T-helper 2 cell treated with Interferon-gamma antibody and Interleukin-4, amounts not matched to agents 100 ng/mL and 5 ng/mL, for 36 hours (primary cell): ENCODE results near the gene SULT1A2. TPM values are rescaled to one million over a fixed set of nuclear protein-coding genes. Genes with fewer than 3 reads are reported as not detected.
"Not testable (repeated sequence)": the region's sequence is repeated elsewhere in the genome, so short reads cannot be mapped to it uniquely, and the experiment has no call there.

ENCODE experiments used
- intact Hi-C: fragments of 100-400 bp; cut with micrococcal nuclease; formaldehyde crosslinking; loops from one replicate; pipeline ENCODE4 v1.15.1; 2023
- total RNA-seq: library from RNA; stranded (reverse); gene quantifications from 2 replicates; pipeline ENCODE4 v1.2.3, GENCODE V29; 2022

The SULT1A2 gene
- total RNA-seq, 1 donor from 2014 or later, result 0.45 TPM

DNA sequence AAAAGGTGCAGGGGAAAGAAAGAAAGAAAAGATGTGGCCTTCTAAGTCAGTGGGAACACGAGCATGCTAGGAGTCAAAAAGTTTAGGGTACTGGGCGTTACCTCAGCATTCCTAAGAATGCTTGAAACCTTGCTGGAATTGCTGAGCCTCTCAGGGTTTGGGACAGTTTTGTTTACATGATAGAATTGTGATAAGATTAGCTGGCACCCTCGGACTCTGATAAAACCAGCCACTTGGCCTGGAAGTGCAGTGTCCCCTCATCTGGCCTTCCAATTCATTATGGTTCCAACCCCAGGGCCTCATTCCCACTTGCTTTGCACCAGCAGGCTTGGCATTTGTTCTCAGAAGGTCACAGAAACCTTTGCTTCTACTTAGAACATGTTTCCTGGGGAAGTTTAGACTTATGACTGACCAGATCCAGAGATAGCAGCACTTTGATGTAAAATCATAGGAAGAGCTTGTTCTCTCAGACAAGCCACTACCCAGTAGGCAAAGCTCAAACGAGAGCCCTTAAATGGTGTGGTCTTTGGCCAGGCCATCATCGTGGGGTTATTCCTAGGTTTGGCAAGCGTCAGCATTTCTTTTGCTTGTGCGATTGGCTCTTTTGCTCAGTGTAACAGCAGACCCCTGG is 35.2 kb downstream of the SULT1A2 start:
- intact Hi-C loops, result no loop called here

DNA sequence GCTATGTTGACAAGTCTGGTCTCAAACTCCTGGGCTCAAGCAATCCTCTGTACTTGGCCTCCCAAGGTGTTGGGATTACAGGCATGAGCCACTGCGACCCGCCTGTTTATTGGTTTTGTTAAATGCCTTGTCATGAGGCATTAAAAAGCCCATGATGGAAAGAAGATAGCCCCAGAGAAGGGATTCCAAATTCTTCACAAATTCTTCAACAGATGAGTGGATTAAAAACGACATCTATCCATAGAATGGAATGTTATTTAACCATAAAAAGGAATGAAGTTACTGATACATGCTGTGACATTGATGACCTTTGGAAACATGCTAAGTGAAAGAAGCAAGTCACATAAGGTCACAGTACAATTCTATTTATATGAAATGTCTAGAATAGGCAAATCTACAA is 38.4 kb downstream of the SULT1A2 start:
- intact Hi-C loops, result loop anchor here (10.0 kb wide), 1 partner anchor 286 kb away; the partner anchor contains the start of gene TUFM

DNA sequence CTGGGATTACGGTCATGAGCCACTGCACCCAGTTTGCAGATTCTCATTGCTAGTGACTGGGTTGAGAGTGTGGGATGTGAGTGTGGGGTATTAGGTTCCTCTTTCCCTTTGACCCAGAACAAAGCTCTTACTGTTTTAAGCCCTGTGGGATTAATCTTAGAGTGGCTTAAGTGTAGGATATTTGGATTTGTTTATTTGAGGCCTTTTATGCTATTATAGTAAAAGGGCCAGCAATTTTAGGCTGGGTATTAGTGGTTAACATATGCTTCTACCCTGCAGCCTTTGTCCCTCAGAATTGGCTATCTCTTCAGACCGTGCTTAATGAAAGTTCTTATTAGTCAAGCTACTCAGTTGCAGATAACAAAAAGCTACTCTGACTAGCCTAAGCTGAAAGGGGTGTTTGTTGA is 39.9 kb downstream of the SULT1A2 start:
- intact Hi-C loops, result loop anchor here (10.0 kb wide), 1 partner anchor 288 kb away; the partner anchor contains the start of gene TUFM

DNA sequence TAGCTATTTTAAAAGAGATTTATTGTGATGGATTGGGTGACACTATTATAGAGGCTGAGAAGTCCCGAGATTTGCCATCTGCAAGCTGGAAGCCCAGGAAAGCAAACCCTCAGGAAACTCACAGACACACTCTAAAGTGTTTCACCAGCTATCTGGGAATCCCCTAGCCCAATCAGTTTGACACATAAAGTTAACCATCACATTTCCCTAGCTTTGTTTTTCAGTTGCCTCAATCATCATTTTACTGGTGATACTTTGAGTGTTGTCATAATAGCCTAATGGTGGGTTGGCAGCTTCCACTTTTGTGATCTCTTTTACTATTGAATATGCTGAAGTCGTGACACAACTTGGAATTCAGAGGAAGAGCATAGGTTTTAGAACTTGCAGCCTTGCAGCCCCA is 41.3 kb downstream of the SULT1A2 start:
- intact Hi-C loops, result loop anchor here (10.0 kb wide), 1 partner anchor 289 kb away; the partner anchor contains the start of gene TUFM

DNA sequence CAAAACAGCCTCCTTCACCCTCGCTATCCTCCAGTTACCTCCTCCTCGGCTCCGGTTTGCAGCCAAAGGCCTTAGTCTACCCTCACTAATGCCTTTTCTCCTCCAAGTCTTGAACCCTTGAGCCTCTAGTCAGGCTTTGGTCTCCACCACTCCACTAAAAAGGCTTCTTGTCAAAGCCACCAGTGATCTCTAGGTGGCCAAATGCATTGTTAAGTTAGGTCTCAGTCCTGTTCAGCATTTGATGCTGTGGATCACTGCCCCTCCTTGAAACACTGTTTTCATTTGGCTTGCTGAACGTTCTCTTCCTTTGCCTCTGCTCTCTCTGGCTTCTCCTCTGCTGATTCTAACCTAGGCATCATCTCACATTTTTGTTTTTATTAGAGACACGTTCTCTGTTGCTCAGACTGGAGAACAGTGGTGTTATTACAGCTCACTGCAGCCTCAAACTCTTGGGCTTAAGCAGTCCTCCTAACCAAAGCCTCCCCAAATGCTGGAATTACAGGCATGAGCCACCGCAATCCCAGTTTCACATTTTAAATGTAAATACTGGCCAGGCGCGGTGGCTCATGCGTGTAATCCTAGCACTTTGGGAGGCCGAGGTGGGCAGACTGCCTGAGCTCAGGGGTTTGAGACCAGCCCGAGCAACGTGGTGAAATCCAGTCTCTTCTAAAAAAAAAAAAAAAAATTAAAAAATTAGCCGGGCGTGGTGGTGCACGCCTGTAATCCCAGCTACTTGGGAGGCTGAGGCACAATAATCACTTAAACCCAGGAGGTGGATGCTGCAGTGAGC is 42.0 kb downstream of the SULT1A2 start:
- intact Hi-C loops, result loop anchor here (5.0 to 10.0 kb wide), 3 partner anchors 290 to 417 kb away; partner anchors contain the start of genes SPNS1, TUFM and XPO6

DNA sequence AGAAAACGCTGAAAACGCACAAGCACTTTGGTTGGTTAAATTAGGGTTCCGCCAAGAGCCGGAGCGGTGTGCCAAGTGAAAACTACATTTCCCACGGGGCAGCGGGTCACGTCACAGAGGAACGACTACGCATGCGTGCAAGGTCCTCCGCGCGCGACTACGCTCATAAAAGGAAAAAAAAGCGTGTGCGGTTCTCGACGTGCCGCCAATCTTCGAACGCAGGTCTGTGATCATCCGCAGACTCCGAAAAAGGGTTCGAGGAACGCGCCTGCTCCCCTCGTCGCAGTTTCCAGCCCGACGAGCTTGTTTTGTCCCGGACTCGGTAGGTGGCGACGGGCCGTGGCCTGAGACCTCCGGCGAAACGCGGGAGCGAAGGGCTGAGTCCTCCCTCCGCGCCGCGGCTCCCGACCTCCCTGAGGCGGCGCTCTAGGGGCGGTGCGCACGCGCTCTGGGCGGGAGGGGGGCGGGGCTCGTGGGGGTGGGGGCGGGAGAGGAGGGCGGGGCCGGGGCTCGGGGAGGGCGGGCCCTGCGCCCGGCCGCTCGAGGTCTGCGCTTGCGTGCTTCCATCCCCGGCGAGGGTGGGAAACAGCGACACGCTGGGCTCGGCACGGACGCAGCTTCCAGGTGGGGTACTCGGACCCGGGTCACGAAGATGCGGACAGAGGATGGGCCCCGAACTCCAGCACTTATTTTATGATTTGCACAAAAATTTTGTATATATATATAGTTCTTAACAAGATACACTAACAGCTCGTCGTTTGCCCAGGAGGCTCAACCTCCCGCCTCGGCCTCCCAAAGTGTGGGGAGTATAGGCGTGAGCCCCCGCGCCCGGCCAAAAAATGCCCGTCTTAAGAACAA is 42.8 kb downstream of the SULT1A2 start, which contains the start of gene SGF29:
Gene SGF29, plus strand, starts transcription at position 145 of the 858 bp plus-strand sequence. CDS start 27,150 bp downstream, outside the sequence.
- intact Hi-C loops, result loop anchor here (1.0 to 10.0 kb wide), 4 partner anchors 60 to 418 kb away; partner anchors contain the start of genes APOBR, SPNS1, TUFM and XPO6

DNA sequence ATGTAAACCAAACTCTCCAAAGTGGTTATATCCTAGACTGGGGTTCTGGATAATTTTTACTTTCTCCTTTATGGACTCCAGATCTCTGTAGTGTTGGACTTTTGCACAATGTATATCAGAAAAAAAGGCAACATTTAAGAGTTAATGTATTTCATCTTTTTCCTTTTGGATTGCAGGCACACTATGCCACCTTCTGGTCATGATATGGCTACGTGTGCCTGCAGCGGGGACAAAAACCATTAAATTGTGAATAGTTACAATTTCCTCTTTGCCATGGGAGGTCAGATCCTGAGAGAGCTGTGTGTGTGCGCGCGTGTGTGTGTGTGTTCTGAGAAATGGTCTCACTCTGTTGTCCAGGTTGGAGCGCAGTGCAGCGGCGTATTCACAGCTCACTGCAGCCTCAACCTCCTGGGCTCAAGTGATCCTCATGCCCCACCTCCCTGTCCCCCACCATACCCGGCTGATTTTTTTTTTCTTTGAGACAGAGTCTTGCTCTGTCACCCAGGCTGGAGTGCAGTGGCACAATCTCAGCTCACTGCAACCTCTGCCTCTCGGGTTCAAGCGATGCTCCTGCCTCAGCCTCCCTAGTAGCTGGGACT is 47.5 kb downstream of the SULT1A2 start:
- intact Hi-C loops, result no loop called here

DNA sequence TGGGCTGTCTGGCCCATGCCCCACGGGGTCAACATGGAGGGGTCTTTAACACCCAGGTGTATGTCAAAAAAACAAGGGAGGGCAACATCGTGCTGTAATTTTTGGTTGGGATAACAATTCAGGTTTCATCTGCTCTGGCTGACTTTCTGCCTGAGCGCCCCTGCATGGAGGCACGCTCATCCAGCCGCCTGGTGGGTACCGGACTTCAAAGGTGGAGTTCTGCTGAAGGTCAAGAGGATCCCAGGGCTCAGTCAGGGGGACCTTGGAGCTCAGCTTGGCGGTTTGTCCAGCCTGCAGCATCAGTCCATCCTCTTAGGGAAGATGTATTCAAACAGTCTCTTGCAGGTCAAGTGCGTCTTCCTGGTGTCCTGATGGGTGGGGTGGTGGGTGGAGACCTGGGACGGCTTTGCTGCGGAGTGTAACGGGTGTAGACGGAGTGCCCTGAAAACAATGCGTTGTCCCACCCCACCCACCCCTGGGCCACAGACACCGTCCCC is 48.5 kb downstream of the SULT1A2 start:
- intact Hi-C loops, result no loop called here

DNA sequence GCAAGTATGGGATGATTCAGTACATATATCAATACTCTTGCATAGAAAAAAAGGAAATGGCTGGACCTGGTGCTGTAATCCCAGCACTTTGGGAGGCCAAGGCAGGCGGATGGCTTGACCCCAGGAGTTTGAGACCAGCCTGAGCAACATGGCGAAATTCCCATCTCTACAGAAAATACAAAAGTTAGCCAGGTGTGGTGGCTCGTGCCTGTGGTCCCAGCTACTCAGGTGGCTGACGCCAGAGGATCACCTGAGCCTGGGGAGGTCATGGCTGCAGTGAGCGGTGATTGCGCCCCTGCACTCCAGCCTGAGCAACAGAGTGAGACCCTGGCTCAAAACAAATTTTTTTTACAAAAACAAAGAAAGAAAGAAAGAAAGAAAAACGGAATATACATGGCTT is 50.2 kb downstream of the SULT1A2 start:
- intact Hi-C loops, result no loop called here

DNA sequence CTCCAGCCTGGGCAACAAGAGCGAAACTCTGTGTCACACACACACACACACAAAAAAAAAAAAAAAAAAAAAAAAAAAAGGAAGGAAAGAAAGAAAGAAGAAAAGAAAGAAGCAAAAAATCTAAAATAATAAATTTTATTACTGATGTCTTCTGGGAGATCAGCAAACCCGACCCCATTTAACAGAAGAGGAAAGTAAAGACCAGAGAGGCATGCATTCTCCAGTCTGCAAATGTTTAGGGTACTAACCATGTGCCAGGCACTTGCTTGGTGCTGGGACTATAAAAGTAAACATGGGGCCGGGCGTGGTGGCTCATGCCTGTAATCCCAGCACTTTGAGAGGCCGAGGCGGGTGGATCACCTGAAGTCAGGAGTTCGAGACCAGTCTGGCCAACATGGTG is 50.9 kb downstream of the SULT1A2 start:
- intact Hi-C loops, result not testable (repeated sequence)

DNA sequence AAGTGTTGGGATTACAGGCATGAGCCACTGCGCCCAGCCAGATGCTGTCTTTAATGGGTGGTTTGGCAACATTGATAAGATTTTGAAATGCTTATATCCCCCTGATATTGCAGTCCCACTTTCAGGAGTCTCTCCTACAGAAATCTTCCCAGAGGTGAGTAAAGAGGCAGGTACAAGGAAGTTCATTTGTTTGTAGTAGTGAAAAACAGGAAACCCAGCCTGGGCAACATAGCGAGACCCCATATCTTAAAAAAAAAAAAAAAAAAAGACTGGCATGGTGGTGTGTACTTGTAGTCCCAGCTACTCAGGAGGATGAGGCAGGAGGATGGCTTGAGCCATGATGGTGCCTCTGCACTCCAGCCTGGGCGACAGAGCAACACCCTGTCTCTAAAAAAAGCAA is 51.9 kb downstream of the SULT1A2 start:
- intact Hi-C loops, result no loop called here

DNA sequence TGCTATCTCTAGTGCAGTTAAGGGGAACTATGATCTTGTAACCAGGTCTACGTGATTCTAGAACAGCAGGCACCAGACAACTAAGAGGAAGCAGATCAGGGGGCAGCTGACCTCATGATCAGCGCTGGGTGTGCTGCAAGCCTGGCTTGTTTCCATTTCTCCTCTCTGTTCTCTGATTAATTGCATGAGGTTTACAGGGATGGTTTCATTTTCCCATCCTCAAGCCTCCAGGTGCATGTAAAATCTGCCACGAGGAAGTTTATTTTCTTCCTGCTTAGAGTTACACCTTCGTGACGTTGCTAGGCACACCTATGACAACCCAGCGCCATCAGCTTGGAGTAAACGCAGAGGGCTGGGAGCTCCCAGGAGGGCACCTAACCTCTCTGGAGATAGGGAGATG is 53.8 kb downstream of the SULT1A2 start:
- intact Hi-C loops, result no loop called here

DNA sequence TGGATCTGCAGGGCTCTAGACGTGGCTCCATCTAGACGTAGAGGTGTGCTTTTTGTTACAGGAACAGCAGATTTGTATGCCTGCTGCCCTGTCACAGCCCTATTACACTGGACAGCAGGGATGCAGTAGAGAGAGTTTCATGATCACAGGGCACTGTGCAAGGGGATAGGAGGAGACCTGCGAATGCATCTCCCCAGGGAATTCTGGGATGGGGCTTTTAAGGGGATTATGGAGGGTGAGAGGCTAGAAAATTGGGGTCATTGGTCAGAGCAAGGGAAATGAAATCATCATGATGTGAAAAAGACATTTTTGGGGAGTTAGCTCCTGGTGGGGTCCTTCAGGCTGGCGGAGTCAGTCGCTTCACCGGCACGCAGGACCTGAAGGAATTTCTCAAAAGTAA is 54.2 kb downstream of the SULT1A2 start:
- intact Hi-C loops, result no loop called here

Other genes with a start within 250 kb of the SULT1A2 start
- gene NPIPB6, start 233.5 kb downstream of the SULT1A2 start, total RNA-seq, result 2.0 and 2.1 TPM in 2 replicates
- gene EIF3CL, start 193.2 kb downstream of the SULT1A2 start, total RNA-seq, result 104 and 115 TPM in 2 replicates
- 0.43 and 0.66 TPM in 2 replicates for gene NPIPB7, start 124.7 kb downstream of the SULT1A2 start, total RNA-seq
- 52.1 and 52.5 TPM in 2 replicates for gene CLN3, start 105.0 kb downstream of the SULT1A2 start, total RNA-seq
- 23.1 and 24.0 TPM in 2 replicates for gene APOBR, start 102.4 kb downstream of the SULT1A2 start, total RNA-seq
- gene IL27, start 90.2 kb downstream of the SULT1A2 start, total RNA-seq, result not detected in 2 replicates
- gene NUPR1, start 58.1 kb downstream of the SULT1A2 start, total RNA-seq, result not detected in 2 replicates
- 43.4 and 44.1 TPM in 2 replicates for gene SGF29, start 43.1 kb downstream of the SULT1A2 start, total RNA-seq
- 7.4 and 10.0 TPM in 2 replicates for gene SULT1A1, start 13.0 kb upstream of the SULT1A2 start, total RNA-seq
- 0.98 and 1.6 TPM in 2 replicates for gene NPIPB8, start 41.0 kb upstream of the SULT1A2 start, total RNA-seq
- 773 and 800 TPM in 2 replicates for gene EIF3C, start 114.4 kb upstream of the SULT1A2 start, total RNA-seq
- 5.4 and 6.3 TPM in 2 replicates for gene NPIPB9, start 154.7 kb upstream of the SULT1A2 start, total RNA-seq
- 264 and 277 TPM in 2 replicates for gene ATXN2L, start 225.9 kb upstream of the SULT1A2 start, total RNA-seq
- 138 and 143 TPM in 2 replicates for gene TUFM, start 249.3 kb upstream of the SULT1A2 start, total RNA-seq